Activated naive CD4-positive, alpha-beta T cell treated with anti-CD3 and anti-CD28 coated beads, Interleukin-2, amount 50 U/mL, for 24 hours (primary cell): ENCODE data around the gene HESX1.

Experiments
- H3K27ac Mint-ChIP-seq: one replicate; pipeline ENCODE4 v1.8.0; 2021; ENCODE audit warnings: mild to moderate bottlenecking, mixed read lengths
- H3K27me3 Mint-ChIP-seq: one replicate; pipeline ENCODE4 v1.8.0; 2021; ENCODE audit warnings: mixed read lengths
- H3K36me3 Mint-ChIP-seq: one replicate; pipeline ENCODE4 v1.8.0; 2021; ENCODE audit warnings: mixed read lengths
- H3K4me1 Mint-ChIP-seq: one replicate; pipeline ENCODE4 v1.8.0; 2021; ENCODE audit warnings: mixed read lengths
- H3K4me3 Mint-ChIP-seq: one replicate; pipeline ENCODE4 v1.8.0; 2021; ENCODE audit warnings: mild to moderate bottlenecking, mixed read lengths
- H3K9me3 Mint-ChIP-seq: one replicate; pipeline ENCODE4 v1.8.0; 2021; ENCODE audit warnings: mixed read lengths

HESX1 gene

GRCh38 chr3:57179580-57180410, 20.0 kb downstream of the HESX1 start:
- no peak overlapping the region for H3K27ac Mint-ChIP-seq
- peaks cover 7% of the 10 kb centered on the region for H3K27me3 Mint-ChIP-seq
- no peaks in the 10 kb centered on the region for H3K4me1 Mint-ChIP-seq
- H3K4me3 Mint-ChIP-seq, result no peak overlapping the region
- H3K9me3 Mint-ChIP-seq, result no peaks in the 10 kb centered on the region
- H3K36me3 Mint-ChIP-seq, result no peaks in the 10 kb centered on the region

- Mint-ChIP-seq H3K27ac (no peak overlapping the region), H3K36me3 (no peaks in the 10 kb centered on the region), H3K27me3 (peaks cover 13% of the 10 kb centered on the region), H3K9me3 (no peaks in the 10 kb centered on the region), H3K4me3 (no peak overlapping the region), H3K4me1 (no peaks in the 10 kb centered on the region)
Observed at GRCh38 chr3:57176045-57176444, 23.7 kb downstream of the HESX1 start.

GRCh38 chr3:57173687-57174086, 26.1 kb downstream of the HESX1 start:
- peaks cover 22% of the 10 kb centered on the region for H3K27me3 Mint-ChIP-seq
- H3K27ac Mint-ChIP-seq, result no peak overlapping the region
- H3K9me3 Mint-ChIP-seq, result no peaks in the 10 kb centered on the region
- H3K4me1 Mint-ChIP-seq, result peaks cover 4% of the 10 kb centered on the region
- no peak overlapping the region for H3K4me3 Mint-ChIP-seq
- no peaks in the 10 kb centered on the region for H3K36me3 Mint-ChIP-seq

- H3K4me3 Mint-ChIP-seq, result no peak overlapping the region
- no peaks in the 10 kb centered on the region for H3K36me3 Mint-ChIP-seq
- peaks cover 4% of the 10 kb centered on the region for H3K4me1 Mint-ChIP-seq
- H3K9me3 Mint-ChIP-seq, result no peaks in the 10 kb centered on the region
- H3K27me3 Mint-ChIP-seq, result peaks cover 42% of the 10 kb centered on the region
- H3K27ac Mint-ChIP-seq, result peak overlapping the region; percentile 2
Observed at GRCh38 chr3:57170946-57171345, 28.8 kb downstream of the HESX1 start.

- no peak overlapping the region for H3K27ac Mint-ChIP-seq
- H3K9me3 Mint-ChIP-seq, result no peaks in the 10 kb centered on the region
- H3K4me3 Mint-ChIP-seq, result peak overlapping the region; percentile 59
- peaks cover 46% of the 10 kb centered on the region for H3K27me3 Mint-ChIP-seq
- H3K4me1 Mint-ChIP-seq, result peaks cover 8% of the 10 kb centered on the region
- H3K36me3 Mint-ChIP-seq, result no peaks in the 10 kb centered on the region
Observed at GRCh38 chr3:57169872-57170623, 29.7 kb downstream of the HESX1 start.

GRCh38 chr3:57169108-57169507, 30.7 kb downstream of the HESX1 start:
- H3K27ac Mint-ChIP-seq, result no peak overlapping the region
- H3K4me3 Mint-ChIP-seq, result peak overlapping the region; percentile 55
- H3K9me3 Mint-ChIP-seq, result no peaks in the 10 kb centered on the region
- H3K36me3 Mint-ChIP-seq, result no peaks in the 10 kb centered on the region
- H3K27me3 Mint-ChIP-seq, result peaks cover 47% of the 10 kb centered on the region
- peaks cover 12% of the 10 kb centered on the region for H3K4me1 Mint-ChIP-seq

GRCh38 chr3:57168151-57168550, 31.6 kb downstream of the HESX1 start:
- H3K4me1 Mint-ChIP-seq, result peaks cover 15% of the 10 kb centered on the region

GRCh38 chr3:57166660-57167059, 33.1 kb downstream of the HESX1 start:
- H3K36me3 Mint-ChIP-seq, result no peaks in the 10 kb centered on the region
- H3K4me3 Mint-ChIP-seq, result no peak overlapping the region
- H3K9me3 Mint-ChIP-seq, result no peaks in the 10 kb centered on the region
- H3K27me3 Mint-ChIP-seq, result peaks cover 59% of the 10 kb centered on the region
- H3K27ac Mint-ChIP-seq, result no peak overlapping the region
- H3K4me1 Mint-ChIP-seq, result peaks cover 15% of the 10 kb centered on the region

More at GRCh38 chr3:57168151-57168550, 31.6 kb downstream of the HESX1 start:
- Mint-ChIP-seq H3K4me3 (no peak overlapping the region), H3K27me3 (peaks cover 53% of the 10 kb centered on the region), H3K9me3 (no peaks in the 10 kb centered on the region), H3K27ac (no peak overlapping the region), H3K36me3 (no peaks in the 10 kb centered on the region)

GRCh38 chr3:57165641-57166040, 34.1 kb downstream of the HESX1 start:
- H3K27me3 Mint-ChIP-seq, result peaks cover 62% of the 10 kb centered on the region
- peaks cover 2% of the 10 kb centered on the region for H3K36me3 Mint-ChIP-seq

GRCh38 chr3:57164657-57165573, 34.9 kb downstream of the HESX1 start, which contains the start of gene IL17RD:
Gene IL17RD (minus strand): TSS chr3:57165353. CDS start chr3:57165286, 67 bp downstream.
- peaks cover 4% of the 10 kb centered on the region for H3K36me3 Mint-ChIP-seq
- peak within 1 kb of the TSS; percentile 62 for H3K27ac Mint-ChIP-seq
- H3K27me3 Mint-ChIP-seq, result peaks cover 62% of the 10 kb centered on the region

More at GRCh38 chr3:57165641-57166040, 34.1 kb downstream of the HESX1 start:
- Mint-ChIP-seq H3K27ac (peak overlapping the region; percentile 62), H3K4me1 (peaks cover 15% of the 10 kb centered on the region), H3K9me3 (no peaks in the 10 kb centered on the region), H3K4me3 (peak overlapping the region; percentile 83)

GRCh38 chr3:57164217-57164656, 35.5 kb downstream of the HESX1 start:
- Mint-ChIP-seq H3K4me1 (peaks cover 12% of the 10 kb centered on the region), H3K27me3 (peaks cover 61% of the 10 kb centered on the region), H3K4me3 (peak overlapping the region; percentile 86), H3K9me3 (no peaks in the 10 kb centered on the region), H3K27ac (no peak overlapping the region), H3K36me3 (peaks cover 4% of the 10 kb centered on the region)

More at GRCh38 chr3:57164657-57165573, 34.9 kb downstream of the HESX1 start, which contains the start of gene IL17RD:
- Mint-ChIP-seq H3K4me3 (peak within 1 kb of the TSS; percentile 86), H3K4me1 (peaks cover 11% of the 10 kb centered on the region), H3K9me3 (no peaks in the 10 kb centered on the region)

- Mint-ChIP-seq H3K4me1 (peaks cover 17% of the 10 kb centered on the region), H3K27me3 (peaks cover 58% of the 10 kb centered on the region), H3K9me3 (no peaks in the 10 kb centered on the region), H3K27ac (no peak overlapping the region), H3K4me3 (peak overlapping the region; percentile 86), H3K36me3 (peaks cover 4% of the 10 kb centered on the region)
Observed at GRCh38 chr3:57163751-57164150, 36.0 kb downstream of the HESX1 start.

- Mint-ChIP-seq H3K27ac (no peak overlapping the region), H3K9me3 (no peaks in the 10 kb centered on the region), H3K27me3 (peaks cover 47% of the 10 kb centered on the region), H3K36me3 (peaks cover 4% of the 10 kb centered on the region), H3K4me3 (no peak overlapping the region), H3K4me1 (peaks cover 20% of the 10 kb centered on the region)
Observed at GRCh38 chr3:57161915-57162314, 37.9 kb downstream of the HESX1 start.

- Mint-ChIP-seq H3K27me3 (peaks cover 44% of the 10 kb centered on the region), H3K36me3 (peaks cover 4% of the 10 kb centered on the region), H3K4me3 (no peak overlapping the region), H3K9me3 (no peaks in the 10 kb centered on the region), H3K27ac (no peak overlapping the region), H3K4me1 (peaks cover 20% of the 10 kb centered on the region)
Observed at GRCh38 chr3:57160765-57161538, 38.8 kb downstream of the HESX1 start.
